SU-DHL-6 (cell line): ENCODE measurements around the gene RTN4.

Source experiments
- H2AFZ ChIP-seq: fragments of 200-600 bp; sonication (generic); 2 replicates; pipeline ENCODE4 v1.6.1; 2014; ENCODE audit warnings: low read depth, mild to moderate bottlenecking, moderate library complexity, mixed read lengths, antibody characterized with exemption, low read length; ENCODE audit not compliant: severe bottlenecking
- H3F3A ChIP-seq: fragments of 200-600 bp; shearing (Covaris generic); 2 replicates; pipeline ENCODE4 v1.6.0; 2016; ENCODE audit warnings: antibody characterized with exemption, mild to moderate bottlenecking; ENCODE audit not compliant: insufficient read depth
- H3K27ac ChIP-seq: fragments of 200-600 bp; sonication (generic); 2 replicates; pipeline ENCODE4 v1.5.1; 2016; ENCODE audit warnings: low read depth, mild to moderate bottlenecking, low read length, moderate library complexity, mixed read lengths
- H3K27me3 ChIP-seq: fragments of 200-600 bp; sonication (generic), shearing (Covaris generic); 2 replicates; pipeline ENCODE4 v1.6.0; 2014; ENCODE audit warnings: mild to moderate bottlenecking, low read length
- H3K36me3 ChIP-seq: fragments of 200-600 bp; sonication (generic); 2 replicates; pipeline ENCODE4 v1.6.1; 2014; ENCODE audit warnings: mild to moderate bottlenecking, low read length, mixed read lengths
- H3K4me2 ChIP-seq: fragments of 300-600, 200-600 bp; shearing (Covaris generic), sonication (generic); 2 replicates; pipeline ENCODE4 v1.6.0; 2014; ENCODE audit warnings: low read length, low read depth, mild to moderate bottlenecking; ENCODE audit not compliant: poor library complexity, severe bottlenecking
- H3K4me3 ChIP-seq: fragments of 200-600 bp; sonication (generic); 2 replicates; pipeline ENCODE4 v1.5.1; 2014; ENCODE audit warnings: antibody characterized with exemption, low read length, mild to moderate bottlenecking, mixed read lengths; ENCODE audit not compliant: insufficient read depth, poor library complexity, severe bottlenecking
- H3K79me2 ChIP-seq: fragments of 200-600 bp; sonication (generic); 2 replicates; pipeline ENCODE4 v1.6.1; 2014; ENCODE audit warnings: mild to moderate bottlenecking, low read length, moderate library complexity; ENCODE audit not compliant: insufficient read depth
- H3K9ac ChIP-seq: fragments of 200-600 bp; sonication (generic); 2 replicates; pipeline ENCODE4 v1.7.0; 2014; ENCODE audit warnings: mild to moderate bottlenecking, low read length
- H3K9me2 ChIP-seq: fragments of 200-600 bp; sonication (generic); replicated peaks from 2 replicates; pipeline ENCODE4 v1.6.1; 2014; ENCODE audit warnings: low read length; ENCODE audit not compliant: insufficient read depth
- H3K9me3 ChIP-seq: fragments of 200-600 bp; sonication (generic); 2 replicates; pipeline ENCODE4 v1.6.1; 2014; ENCODE audit warnings: low read length, mixed read lengths; ENCODE audit not compliant: insufficient read depth
- H4K20me1 ChIP-seq: fragments of 200-600 bp; sonication (generic); 2 replicates; pipeline ENCODE4 v1.6.1; 2014; ENCODE audit warnings: low read depth, mild to moderate bottlenecking, antibody characterized with exemption, low read length, moderate library complexity, mixed read lengths
- CTCF ChIP-seq: fragments of 200-600 bp; sonication (generic); IDR thresholded peaks from one replicate; pipeline ENCODE4 v1.5.1; 2017; ENCODE audit warnings: antibody characterized with exemption, mild to moderate bottlenecking, low read length, moderate library complexity; ENCODE audit not compliant: insufficient read depth, poor library complexity, severe bottlenecking
- EZH2phosphoT487 ChIP-seq: fragments of 200-600 bp; sonication (generic), shearing (Covaris generic); conservative IDR thresholded peaks from 2 replicates; pipeline ENCODE4 v1.6.1; 2018; ENCODE audit warnings: mild to moderate bottlenecking, antibody characterized with exemption, low read length, moderate library complexity, mixed read lengths

Gene RTN4

GRCh38 chr2:55052129-55053061 lies 2.1 kb upstream of the RTN4 start:
- Histone ChIP-seq H2AFZ (peak overlapping the region; percentile 76), H3K4me3 (peak overlapping the region; percentile 67), H3K36me3 (no peaks in the 10 kb centered on the region), H3K9me3 (no peaks in the 10 kb centered on the region), H3K9me2 (no peaks in the 10 kb centered on the region), H3K79me2 (peaks cover 20% of the 10 kb centered on the region), H3K27me3 (no peaks in the 10 kb centered on the region), H4K20me1 (no peaks in the 10 kb centered on the region; the same call in 1 of the 2 replicates), H3K27ac (peak overlapping the region; percentile 69), H3K9ac (peak overlapping the region; percentile 66), H3F3A (peaks cover 40% of the 10 kb centered on the region), H3K4me2 (peak overlapping the region; percentile 96)
- TF ChIP-seq CTCF = no peak
- no peak for TF ChIP-seq EZH2phosphoT487

- H3K79me2 ChIP-seq = peaks cover 32% of the 10 kb centered on the region
- peaks cover 40% of the 10 kb centered on the region for H3F3A ChIP-seq
- no peaks in the 10 kb centered on the region; the same call in 1 of the 2 replicates for H4K20me1 ChIP-seq
- H3K4me2 ChIP-seq = peak overlapping the region; percentile 96
- H2AFZ ChIP-seq = peak overlapping the region; percentile 30
- no peak for TF ChIP-seq EZH2phosphoT487
- H3K36me3 ChIP-seq = no peaks in the 10 kb centered on the region
- H3K9me3 ChIP-seq = no peaks in the 10 kb centered on the region
- peak overlapping the region; percentile 67 for H3K4me3 ChIP-seq
- no peaks in the 10 kb centered on the region for H3K27me3 ChIP-seq
- H3K9me2 ChIP-seq = no peaks in the 10 kb centered on the region
- peak overlapping the region; percentile 69 for H3K27ac ChIP-seq
- peak overlapping the region; percentile 66 for H3K9ac ChIP-seq
These were observed 995 bp upstream of the RTN4 start for GRCh38 chr2:55051026-55051866.

- H3K4me2 ChIP-seq = peak overlapping the region; percentile 97
- peak overlapping the region; percentile 83 for H3K9ac ChIP-seq
- peak overlapping the region; percentile 89 for H3K4me3 ChIP-seq
- H3K27ac ChIP-seq = peak overlapping the region; percentile 86
- no peaks in the 10 kb centered on the region for H3K9me2 ChIP-seq
- H3K36me3 ChIP-seq = no peaks in the 10 kb centered on the region
- H3K27me3 ChIP-seq = no peaks in the 10 kb centered on the region
- H3F3A ChIP-seq = peaks cover 41% of the 10 kb centered on the region
- peaks cover 7% of the 10 kb centered on the region; the same call in 1 of the 2 replicates for H4K20me1 ChIP-seq
- peaks cover 47% of the 10 kb centered on the region for H3K79me2 ChIP-seq
- TF ChIP-seq EZH2phosphoT487 (no peak), CTCF (no peak)
- no peaks in the 10 kb centered on the region for H3K9me3 ChIP-seq
- peak overlapping the region; percentile 69 for H2AFZ ChIP-seq
These were observed 491 bp downstream of the RTN4 start for GRCh38 chr2:55049821-55050099.
